GM18499 (cell line): ENCODE measurements around the gene CPN1.

Experiments
- ATAC-seq: cut with Tn5 transposase; IDR thresholded peaks from one replicate; pipeline ENCODE4 v1.9.1; 2021; ENCODE audit warnings: moderate number of reproducible peaks; ENCODE audit not compliant: insufficient read depth, unreplicated experiment

Gene CPN1

DNA sequence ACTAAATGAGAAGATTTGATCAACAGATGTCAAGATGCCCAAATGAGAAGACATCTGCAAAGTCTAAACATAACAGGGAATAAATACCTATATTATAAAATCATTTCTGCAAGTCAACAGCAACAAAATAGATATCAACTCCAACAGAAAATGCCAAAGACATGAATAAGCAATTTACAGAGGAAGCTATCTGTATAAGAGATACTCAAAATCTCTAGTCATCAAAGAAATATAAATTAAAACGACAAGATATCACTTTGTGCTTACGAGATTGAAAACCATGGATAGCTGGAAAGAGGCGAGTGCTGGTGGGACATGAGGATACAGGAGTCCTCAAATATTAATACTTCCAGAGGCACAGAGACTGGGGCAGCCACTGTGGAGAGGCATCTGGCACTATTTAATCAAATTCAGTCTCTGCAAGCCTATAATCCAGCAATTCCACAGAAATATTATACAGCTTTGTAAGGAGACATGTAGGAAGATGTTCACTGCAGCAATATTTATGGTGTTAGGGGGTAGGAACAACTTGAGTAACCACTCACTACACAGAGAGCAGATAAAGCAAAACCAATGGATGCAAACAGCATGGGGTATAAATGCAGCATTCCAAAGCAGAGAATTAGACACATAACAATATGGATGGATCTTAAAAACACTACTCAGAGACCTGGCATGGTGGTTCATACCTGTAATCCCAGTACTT, 76.7 kb downstream of the CPN1 start:
- ATAC-seq: no peak

DNA sequence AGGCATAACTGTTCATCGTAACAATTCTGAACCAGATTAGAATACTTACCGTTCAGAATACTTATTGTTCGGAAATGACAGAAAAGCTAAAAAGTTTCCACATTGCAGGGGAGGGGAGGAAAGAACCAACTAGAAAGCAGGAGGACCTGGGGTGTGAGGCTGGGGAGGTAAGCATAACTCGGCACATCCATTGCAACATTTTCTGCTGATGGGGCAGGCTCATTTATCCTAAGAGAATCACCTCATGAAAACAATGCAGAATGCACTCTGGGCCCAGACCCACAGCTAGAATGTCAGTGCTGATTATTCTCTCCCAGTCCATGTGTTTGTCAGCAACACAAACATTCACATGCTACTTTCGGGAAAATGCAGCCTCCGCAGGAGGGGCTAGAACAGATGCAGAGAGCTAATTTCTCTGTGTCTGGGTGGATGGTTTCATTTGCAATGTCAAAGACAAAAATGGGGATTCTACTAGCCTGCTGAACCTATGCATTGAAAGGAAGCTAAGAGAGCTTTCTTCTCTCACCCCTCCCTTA, 81.5 kb downstream of the CPN1 start:
- no peak for ATAC-seq

- ATAC-seq: no peak
Observed at GRCh38 chr10:99999319-100000108, 82.2 kb downstream of the CPN1 start.

DNA sequence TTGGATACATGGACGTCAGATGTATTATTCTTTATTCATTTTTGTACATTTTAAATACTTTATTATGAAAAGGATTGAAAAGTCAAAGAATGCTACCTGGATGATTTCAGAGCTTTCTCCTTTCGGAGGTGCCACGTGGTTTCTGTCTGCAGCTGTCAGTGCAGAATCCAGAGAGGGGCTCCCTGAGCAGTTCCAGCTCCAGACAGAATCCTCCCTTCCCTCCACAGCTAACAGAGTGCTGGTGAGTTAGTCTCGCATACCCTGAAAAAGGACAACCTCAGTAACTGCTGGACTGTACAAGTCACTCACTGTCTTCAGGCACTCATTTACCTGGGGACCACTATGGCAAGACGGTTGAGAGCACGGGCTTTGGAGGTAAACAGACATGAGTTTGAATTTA, 82.8 kb downstream of the CPN1 start:
- no peak for ATAC-seq

- no peak for ATAC-seq
Observed at GRCh38 chr10:99996671-99997648, 84.7 kb downstream of the CPN1 start.

- no peak for ATAC-seq
Observed at GRCh38 chr10:99995713-99996112, 86.0 kb downstream of the CPN1 start.

DNA sequence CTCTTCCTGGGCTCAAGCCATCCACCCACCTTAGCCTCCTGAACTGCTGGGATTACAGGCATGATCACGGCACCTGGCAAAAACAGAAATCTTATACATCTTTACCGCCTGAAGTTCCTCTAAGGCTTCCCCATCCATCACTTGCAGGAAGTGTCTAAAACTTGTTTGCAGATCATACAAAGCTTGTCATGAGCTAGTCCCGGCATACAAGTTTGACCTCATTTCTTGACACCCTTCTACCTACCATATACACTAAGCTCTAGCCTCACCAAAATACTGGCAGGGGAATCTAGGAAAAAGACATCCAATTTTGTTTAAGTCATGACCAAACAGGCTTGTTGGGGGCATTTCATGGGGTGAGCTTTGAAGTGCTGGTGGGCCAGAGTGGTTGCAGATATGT, 86.4 kb downstream of the CPN1 start:
- no peak for ATAC-seq

DNA sequence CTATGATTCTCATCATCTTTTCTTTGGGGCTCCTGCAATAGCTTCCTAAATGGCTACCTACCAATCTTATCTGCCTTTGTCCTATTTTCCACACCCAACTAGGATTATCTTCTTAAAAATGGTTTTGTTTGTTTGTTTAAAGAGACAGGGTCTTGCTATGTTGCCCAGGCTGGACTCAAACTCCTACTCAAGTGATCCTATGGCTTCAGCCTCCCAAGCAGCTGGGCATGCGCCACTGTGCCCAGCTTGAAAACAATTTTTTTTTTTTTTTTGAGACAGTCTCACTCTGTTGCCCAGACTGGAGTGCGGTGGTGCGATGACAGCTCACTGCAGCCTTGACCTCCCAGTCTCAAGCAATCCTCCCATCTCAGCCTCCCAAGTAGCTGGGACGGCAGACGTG, 86.9 kb downstream of the CPN1 start:
- no peak for ATAC-seq

GRCh38 chr10:99993701-99994689, 87.7 kb downstream of the CPN1 start:
- peak; percentile 47 for ATAC-seq
